ENCODE results near the gene PLBD2. TPM values are rescaled to one million over a fixed set of nuclear protein-coding genes. Genes with fewer than 3 reads are reported as not detected.

Gene PLBD2
- polyA plus RNA-seq, 3 donors, result 15.5 to 19.3 (median 18.6) TPM

- peak in 2 of 11 donors; percentile 10 to 20 for DNase-seq (ENCODE audit: extremely low read depth in 1 of 11, low read depth in 9 of 11, low spot score in 4 of 11)
Measured at GRCh38 chr12:113424915-113425823, 66.8 kb downstream of the PLBD2 start.

DNA sequence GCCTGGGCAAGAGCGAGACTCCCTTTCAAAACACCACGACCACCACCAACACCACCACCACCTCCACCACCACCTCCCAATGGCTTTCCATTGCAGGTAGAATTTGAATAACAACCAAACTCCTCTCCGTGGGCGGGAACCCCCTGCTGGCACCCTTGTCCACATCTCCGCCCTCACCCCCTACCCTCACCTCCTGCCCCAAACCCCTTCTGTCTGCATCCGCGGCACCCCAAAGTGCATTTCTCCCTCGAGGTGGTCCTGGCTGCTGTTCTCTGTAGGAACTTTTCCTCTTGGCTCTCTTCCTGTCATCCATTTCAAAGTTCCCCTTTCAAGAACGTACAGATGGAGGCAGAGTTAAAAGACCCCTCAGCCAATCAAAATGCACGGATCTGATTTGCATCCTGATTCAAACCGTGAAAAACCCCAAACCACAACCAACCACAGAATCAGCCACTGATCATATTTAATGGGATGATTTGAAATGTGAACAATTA is 67.6 kb downstream of the PLBD2 start:
- DNase-seq (ENCODE audit: extremely low read depth in 1 of 11, low read depth in 9 of 11, low spot score in 4 of 11), result no peak

DNA sequence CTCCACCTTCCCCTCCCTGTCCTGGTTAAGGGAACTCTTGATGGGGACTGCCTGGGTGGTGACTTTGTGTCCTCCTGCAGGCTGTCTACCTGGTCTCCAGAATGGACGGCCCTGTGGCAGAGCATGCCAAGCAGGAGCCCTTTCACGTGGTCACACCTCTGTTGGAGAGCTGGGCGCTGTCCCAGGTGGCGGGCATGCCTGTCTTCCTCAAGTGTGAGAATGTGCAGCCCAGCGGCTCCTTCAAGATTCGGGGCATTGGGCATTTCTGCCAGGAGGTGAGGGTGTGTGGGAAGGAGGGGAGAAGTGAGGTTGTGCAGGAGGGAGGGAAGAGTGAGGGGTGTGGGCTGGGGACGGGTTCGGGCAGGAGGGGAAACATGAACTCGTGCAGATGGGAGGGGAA is 69.5 kb downstream of the PLBD2 start:
- DNase-seq (ENCODE audit: extremely low read depth in 1 of 11, low read depth in 9 of 11, low spot score in 4 of 11), result no peak

- DNase-seq (ENCODE audit: extremely low read depth in 1 of 11, low read depth in 9 of 11, low spot score in 4 of 11), result no peak
Measured at GRCh38 chr12:113428482-113428881, 70.1 kb downstream of the PLBD2 start.

- no peak for DNase-seq (ENCODE audit: extremely low read depth in 1 of 11, low read depth in 9 of 11, low spot score in 4 of 11)
Measured at GRCh38 chr12:113432986-113433385, 74.6 kb downstream of the PLBD2 start.

DNA sequence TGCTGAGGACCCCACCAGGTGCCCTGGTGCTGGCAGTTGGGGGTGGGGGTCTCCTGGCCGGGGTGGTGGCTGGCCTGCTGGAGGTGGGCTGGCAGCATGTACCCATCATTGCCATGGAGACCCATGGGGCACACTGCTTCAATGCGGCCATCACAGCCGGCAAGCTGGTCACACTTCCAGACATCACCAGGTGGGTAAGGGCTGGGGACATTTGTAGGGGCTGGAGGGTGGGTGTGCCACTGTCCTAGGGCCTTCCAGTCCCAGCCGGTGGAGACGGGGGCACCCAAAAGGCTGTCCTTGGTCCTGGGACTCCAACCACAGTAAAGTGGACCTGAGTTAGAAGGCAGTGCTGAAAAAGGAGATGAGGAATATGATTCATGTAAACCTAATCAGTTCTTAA is 77.0 kb downstream of the PLBD2 start:
- no peak for DNase-seq (ENCODE audit: extremely low read depth in 1 of 11, low read depth in 9 of 11, low spot score in 4 of 11)

GRCh38 chr12:113436586-113436985 is 78.2 kb downstream of the PLBD2 start:
- DNase-seq (ENCODE audit: extremely low read depth in 1 of 11, low read depth in 9 of 11, low spot score in 4 of 11), result no peak

DNA sequence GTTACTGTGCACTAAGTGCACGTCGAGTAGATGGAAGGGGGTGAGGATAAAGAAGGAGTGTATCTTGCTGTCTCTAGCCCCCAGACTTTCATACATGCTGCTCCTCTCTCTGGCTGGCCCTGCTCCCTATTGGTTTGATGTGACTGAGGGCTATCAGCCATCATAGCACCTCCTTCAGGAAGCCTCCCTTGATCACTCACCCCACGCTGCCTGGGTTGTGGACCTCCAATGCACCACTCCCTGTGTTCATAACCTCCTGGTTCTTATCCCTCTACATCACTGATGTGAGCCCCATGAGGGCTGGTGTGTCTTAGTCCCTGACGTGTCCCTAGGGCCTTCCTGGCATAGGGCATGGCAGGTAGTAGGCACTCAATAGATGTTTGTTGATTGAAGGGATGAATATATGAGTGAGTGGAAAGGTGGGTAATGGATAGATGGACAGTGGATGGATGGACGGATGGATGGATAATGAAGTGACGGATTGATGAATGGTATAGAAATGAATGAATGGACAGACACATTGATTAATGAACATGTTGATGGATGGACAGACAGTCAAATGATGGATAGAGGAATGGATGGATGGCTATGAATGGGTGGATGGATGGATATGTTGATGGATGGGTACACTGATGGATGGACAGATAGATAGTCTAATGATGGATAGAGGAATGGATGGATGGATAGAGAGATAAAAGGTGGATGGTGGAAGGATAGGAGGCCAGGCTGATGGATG is 78.8 kb downstream of the PLBD2 start:
- DNase-seq (ENCODE audit: extremely low read depth in 1 of 11, low read depth in 9 of 11, low spot score in 4 of 11), result no peak

DNA sequence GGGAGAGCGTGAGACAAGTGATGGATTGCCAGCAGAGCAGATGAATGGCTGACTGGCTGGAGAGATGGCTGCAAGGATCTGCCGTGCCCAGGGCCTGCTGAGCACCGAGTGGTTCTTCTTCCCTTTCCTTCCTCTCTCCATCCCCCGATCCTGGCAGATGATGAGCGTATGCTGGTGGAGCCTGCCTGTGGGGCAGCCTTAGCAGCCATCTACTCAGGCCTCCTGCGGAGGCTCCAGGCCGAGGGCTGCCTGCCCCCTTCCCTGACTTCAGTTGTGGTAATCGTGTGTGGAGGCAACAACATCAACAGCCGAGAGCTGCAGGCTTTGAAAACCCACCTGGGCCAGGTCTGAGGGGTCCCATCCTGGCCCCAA is 79.3 kb downstream of the PLBD2 start:
- no peak for DNase-seq (ENCODE audit: extremely low read depth in 1 of 11, low read depth in 9 of 11, low spot score in 4 of 11)

GRCh38 chr12:113438523-113439300 is 80.3 kb downstream of the PLBD2 start:
- no peak for DNase-seq (ENCODE audit: extremely low read depth in 1 of 11, low read depth in 9 of 11, low spot score in 4 of 11)

- DNase-seq (ENCODE audit: extremely low read depth in 1 of 11, low read depth in 9 of 11, low spot score in 4 of 11), result no peak
Measured at GRCh38 chr12:113439301-113439597, 80.9 kb downstream of the PLBD2 start.

DNA sequence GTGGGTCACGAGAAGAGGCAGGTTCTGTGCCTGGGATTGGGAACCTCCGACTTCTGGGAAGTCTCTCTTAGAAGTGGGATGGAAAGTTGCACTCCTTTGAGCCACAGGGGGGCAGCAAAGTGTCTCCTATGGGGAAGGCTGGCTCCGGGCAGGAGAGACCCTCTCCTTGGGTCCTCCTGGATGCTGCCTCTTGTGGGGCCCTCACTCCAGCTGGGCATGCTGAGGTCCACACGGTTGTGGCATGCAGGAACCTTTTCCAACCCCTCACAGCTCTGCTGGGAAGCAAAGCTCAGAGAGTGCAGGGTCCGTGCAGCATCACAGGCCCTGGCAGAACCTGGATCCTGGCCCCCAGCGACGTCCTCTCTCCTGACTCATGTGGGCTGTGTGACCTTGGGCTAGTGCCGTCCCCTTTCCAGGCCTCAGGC is 81.2 kb downstream of the PLBD2 start:
- DNase-seq (ENCODE audit: extremely low read depth in 1 of 11, low read depth in 9 of 11, low spot score in 4 of 11), result peak in 3 of 11 donors; percentile 34 to 45 (median 44)

DNA sequence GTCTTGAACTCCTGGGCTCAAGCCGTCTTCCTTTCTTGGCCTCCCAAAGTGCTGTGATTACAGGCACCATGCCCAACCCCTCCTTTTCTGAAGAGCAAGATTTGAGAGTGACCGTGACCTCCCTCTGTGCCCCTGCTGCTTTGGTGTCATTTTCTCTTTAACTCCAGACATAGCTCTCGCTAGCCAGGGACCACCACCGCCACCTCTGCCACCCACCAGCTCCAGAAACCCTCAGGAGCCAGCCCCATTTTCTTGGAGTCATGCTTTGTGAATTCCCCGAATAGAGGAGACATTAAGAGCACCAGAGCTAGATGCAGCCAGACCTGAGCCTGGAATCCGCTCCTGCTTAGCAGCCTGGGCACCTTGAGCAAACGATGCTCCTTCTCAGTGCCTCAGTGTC is 81.9 kb downstream of the PLBD2 start:
- DNase-seq (ENCODE audit: extremely low read depth in 1 of 11, low read depth in 9 of 11, low spot score in 4 of 11), result no peak

Other genes starting within 250 kb of the PLBD2 start
- 10 to 100 TPM in 1 of 3 donors, 1 to 10 TPM in 2; 6.3 to 27.3 (median 8.2) TPM for gene RASAL1, start 222.8 kb upstream of the PLBD2 start, polyA plus RNA-seq (ENCODE audit: insufficient read length in 3 of 3)
- gene CFAP73, start 208.9 kb upstream of the PLBD2 start, polyA plus RNA-seq (ENCODE audit: insufficient read length in 3 of 3), result 1 to 10 TPM in 2 of 3 donors, under 1 TPM in 1; 0.98 to 3.1 (median 1.2) TPM
- 10 to 100 TPM; 63.6 to 91.1 (median 76.9) TPM for gene DDX54, start 173.1 kb upstream of the PLBD2 start, polyA plus RNA-seq (ENCODE audit: insufficient read length in 3 of 3)
- gene RITA1, start 172.9 kb upstream of the PLBD2 start, polyA plus RNA-seq (ENCODE audit: insufficient read length in 3 of 3), result 10 to 100 TPM; 13.4 to 19.4 (median 14.8) TPM
- 10 to 100 TPM; 31.2 to 50.5 (median 34.4) TPM for gene TPCN1, start 137.1 kb upstream of the PLBD2 start, polyA plus RNA-seq (ENCODE audit: insufficient read length in 3 of 3)
- 10 to 100 TPM; 12.4 to 15.6 (median 14.0) TPM for gene SLC8B1, start 23.5 kb upstream of the PLBD2 start, polyA plus RNA-seq (ENCODE audit: insufficient read length in 3 of 3)
- under 1 TPM; 0.19 to 0.56 (median 0.42) TPM for gene SDS, start 45.3 kb downstream of the PLBD2 start, polyA plus RNA-seq (ENCODE audit: insufficient read length in 3 of 3)
- 10 to 100 TPM; 11.1 to 17.0 (median 13.5) TPM for gene SDSL, start 63.8 kb downstream of the PLBD2 start, polyA plus RNA-seq (ENCODE audit: insufficient read length in 3 of 3)
- not detected for gene LHX5, start 113.3 kb downstream of the PLBD2 start, polyA plus RNA-seq (ENCODE audit: insufficient read length in 3 of 3)